ENCODE results near the gene ELF4.

DNA sequence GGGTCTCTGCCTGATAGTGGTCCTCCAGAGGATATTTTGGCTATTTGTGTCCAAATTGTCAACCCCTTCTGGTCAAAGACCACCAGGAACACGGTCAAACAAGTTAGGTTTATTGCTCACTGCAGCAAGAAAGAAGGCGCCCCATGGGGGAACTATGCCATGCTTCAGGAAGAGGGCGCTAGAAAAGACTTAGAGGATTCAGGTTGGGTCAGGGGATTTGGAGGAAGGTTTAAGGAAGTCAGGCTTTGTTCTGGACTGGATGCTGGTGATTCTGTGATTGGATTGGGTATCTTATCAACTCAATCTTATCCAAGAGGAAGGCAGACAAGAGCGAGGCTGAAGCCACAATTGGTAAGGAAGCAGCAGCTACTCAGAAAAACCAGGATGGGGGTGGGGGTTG lies 14.3 kb upstream of the ELF4 start:
- TF ChIP-seq, protein P1, sequence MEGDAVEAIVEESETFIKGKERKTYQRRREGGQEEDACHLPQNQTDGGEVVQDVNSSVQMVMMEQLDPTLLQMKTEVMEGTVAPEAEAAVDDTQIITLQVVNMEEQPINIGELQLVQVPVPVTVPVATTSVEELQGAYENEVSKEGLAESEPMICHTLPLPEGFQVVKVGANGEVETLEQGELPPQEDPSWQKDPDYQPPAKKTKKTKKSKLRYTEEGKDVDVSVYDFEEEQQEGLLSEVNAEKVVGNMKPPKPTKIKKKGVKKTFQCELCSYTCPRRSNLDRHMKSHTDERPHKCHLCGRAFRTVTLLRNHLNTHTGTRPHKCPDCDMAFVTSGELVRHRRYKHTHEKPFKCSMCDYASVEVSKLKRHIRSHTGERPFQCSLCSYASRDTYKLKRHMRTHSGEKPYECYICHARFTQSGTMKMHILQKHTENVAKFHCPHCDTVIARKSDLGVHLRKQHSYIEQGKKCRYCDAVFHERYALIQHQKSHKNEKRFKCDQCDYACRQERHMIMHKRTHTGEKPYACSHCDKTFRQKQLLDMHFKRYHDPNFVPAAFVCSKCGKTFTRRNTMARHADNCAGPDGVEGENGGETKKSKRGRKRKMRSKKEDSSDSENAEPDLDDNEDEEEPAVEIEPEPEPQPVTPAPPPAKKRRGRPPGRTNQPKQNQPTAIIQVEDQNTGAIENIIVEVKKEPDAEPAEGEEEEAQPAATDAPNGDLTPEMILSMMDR (IDR thresholded peaks at IDR 0.05) = no peak
- TF ChIP-seq EZH2 (IDR thresholded peaks at IDR 0.05) (no peak), EZH2phosphoT487 (IDR thresholded peaks at IDR 0.05) (no peak)
